Activated T-cell treated with anti-CD3 and anti-CD28 coated beads, Interleukin-2, amount 50 U/mL, for 48 hours (primary cell): Measurements from ENCODE around the gene SP1.

Source experiments
- DNase-seq, 2 experiments: peaks; one replicate each; pipeline ENCODE4 v3.0.0-alpha.2; 2020

The SP1 gene

DNA sequence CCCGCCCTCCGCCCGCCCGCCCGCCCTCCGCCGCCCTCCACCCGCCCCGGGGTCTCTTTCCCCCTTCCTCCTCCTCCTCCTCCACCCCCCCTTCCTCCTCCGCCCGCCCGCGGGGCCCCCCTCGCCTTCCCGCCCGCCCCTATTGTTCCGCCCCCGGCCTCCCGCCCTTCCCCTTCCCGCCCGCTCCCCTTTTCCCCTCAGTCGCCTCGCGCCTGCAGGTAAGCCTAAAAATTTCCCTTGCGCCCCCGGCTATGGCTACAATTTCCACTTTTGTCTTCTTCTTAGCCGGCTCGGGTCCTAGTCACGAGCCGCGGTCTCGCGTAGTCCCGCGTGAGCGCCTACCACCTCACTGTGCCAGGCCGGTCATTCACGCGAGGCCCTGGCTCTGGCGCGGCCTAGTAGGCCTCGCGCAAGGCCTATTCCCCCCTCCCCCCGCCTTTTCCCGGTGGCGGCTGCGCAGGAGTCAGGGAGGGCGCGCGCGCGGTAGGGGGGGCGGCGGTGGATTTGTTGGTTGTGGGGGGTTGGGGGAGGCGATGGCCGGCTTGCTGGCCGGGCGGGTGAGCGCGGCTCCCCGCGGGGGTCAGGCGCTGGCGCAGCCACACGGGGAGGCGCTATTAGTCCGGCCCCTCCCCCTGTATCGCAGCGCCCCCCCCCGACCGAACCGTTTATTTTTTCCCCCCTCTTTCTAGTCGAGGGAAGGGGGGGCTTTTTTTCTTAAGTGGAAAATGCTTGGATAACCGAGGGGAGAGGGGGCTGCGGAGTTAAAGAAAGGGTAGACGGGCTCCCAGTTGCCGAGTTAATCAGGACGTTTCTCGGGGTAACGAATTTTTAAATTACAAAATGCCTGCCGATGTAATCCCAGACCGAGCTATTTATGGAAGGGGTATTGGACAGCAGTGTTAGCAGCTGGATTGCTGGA, 72.4 kb downstream of the SP1 start:
- DNase-seq = peak; percentile 83 to 84

DNA sequence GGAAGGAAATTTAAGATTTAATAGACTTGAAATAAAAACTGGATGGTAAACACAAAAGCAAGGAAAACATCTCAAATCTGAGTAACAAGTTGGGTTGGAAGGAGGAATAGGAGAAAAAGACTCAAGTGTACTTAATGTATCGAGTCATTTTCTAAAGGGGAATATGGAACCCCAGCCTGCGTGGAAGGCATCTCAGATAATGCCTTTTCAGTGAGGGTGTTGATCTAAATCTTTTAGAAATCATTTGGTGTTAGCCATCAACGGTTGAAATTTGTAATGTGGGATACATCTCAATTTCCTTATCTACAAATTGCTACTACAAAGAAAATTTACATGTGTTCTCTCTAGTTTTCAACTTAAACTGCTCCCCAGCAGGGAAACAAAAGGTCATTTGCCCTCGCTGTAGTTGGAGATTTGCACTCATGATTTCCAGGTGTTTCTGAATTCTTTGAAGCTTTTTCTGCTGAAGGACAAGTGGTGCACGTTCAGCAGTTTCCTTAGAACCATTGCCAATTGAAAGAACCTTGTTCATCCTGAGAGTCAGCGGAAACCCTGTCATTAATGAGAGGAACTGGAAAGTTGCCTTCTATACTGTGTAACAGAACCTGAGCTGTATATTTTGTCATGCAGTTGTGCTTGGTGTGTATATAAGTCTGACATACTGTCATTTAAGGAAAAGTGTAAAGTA, 74.1 kb downstream of the SP1 start:
- no peak for DNase-seq

DNA sequence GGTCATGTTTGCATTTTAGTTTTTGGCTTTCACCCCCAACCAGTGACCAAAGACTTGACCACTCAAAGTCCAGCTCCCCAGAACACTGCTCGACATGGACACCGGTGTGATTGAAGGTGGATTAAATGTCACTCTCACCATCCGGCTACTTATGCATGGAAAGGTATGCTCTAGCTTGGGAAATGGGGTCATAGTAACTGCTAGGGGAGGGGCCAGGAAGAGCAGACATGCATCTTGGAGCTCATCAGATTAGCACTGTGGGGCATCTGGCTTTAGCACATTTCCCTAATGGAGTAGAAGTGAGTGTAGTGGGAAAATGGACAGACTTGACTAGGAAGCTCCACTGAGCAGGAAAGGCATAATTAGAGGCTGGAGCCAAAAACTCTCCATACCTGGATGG, 74.7 kb downstream of the SP1 start:
- no peak for DNase-seq

DNA sequence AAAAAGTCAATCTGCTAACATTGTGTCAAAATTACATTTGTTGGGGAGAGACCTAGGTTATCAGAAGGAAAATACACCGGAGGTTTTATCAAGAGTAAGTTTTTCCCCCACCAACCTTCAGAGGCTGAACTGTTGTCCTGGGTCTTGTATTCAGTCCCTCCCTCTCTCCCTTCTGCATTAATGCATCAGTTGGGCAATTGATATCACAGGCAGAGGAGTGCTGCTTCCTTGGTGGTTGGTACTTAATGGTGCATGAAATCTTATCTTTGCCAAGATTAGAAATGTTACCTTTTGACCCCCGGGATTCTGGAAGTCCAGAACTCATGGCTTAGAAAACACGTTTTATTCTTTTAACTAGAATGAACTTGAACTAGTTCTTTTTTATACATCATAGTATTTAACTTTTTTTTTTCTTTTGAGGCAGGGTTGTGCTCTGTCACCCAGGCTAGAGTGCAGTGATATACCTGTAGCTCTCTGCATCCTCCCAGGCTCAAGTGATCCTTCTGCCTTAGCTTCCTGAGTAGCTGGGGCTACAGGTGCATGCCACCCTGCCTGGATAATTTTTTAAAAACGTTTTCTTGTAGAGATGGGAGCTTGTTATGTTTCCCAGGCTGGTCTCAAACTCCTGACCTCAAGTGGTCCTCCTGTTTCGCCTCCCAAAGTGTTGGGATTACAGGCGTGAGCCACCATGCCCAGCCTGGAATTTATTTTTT, 76.8 kb downstream of the SP1 start:
- DNase-seq = no peak

DNA sequence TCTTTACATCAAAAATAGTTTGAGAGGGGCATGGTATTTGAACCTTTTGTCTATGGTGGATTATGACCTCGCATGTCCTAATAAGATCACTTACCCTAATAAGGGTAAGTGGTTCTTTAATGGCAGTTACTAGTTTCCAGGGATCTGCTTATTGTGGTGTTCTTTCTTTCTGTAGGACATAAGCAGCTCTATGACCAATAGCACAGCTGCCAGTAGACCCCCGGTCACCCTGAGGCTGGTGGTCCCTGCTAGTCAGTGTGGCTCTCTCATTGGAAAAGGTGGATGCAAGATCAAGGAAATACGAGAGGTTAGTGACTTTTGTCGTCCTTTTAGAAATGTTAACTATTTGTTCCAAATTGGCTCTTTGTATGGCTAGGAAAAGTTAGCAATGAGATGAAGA, 79.1 kb downstream of the SP1 start:
- no peak for DNase-seq

DNA sequence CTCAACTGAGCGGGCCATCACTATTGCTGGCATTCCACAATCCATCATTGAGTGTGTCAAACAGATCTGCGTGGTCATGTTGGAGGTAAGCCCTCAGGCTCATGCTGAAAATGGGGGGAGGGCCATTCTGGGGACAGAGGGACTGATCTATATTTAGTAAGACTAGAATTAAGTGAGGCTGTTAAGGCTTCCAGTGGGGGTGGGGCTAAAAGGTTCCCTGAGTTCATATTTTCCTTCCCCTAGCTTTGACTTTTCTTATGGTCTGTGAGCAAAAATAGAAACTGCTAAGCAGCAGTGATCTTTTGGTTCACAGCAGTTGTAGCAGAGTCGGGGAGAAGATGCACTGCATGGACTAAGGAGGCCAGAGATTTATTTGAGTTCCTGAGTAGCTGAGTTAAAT, 81.1 kb downstream of the SP1 start:
- DNase-seq = peak in 1 of 2 experiments; percentile 14

DNA sequence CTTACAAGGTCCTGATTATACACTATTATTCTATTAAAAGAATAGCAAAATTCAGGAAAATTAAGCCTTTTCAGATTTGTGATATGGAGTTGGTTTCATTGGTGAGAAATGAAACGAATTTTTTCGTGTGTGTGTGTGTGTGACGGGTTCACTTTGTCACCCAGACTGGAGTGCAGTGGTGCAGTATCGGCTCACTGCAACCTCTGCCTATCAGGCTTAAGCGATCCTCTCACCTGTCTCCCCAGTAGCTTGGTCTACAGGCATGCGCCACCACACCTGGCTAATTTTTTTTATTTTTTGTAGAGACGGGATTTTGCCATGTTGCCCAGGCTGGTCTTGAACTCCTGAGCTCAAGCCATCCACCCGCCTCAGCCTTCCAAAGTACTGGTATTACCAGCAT, 81.6 kb downstream of the SP1 start:
- DNase-seq = peak in 1 of 2 experiments; percentile 16

DNA sequence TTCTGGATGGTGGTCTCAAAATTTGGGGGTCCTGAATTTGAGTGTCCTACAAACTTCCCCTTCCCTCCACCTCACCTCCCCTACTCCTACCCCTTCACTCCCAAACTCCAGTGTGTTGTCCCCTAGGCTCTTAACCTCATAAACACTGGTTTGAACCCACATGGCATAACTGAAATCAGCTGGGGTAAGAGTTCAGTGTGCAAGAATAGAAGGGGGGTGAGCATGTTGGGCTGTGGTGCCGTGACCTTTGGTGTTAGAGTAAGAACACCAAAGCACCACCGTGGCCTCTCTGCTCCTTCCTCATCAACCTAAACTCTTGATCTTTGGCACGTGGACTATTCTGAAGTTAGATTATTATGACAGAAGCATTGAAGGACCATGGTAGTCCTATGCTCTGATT, 83.0 kb downstream of the SP1 start:
- peak in 1 of 2 experiments; percentile 17 for DNase-seq

DNA sequence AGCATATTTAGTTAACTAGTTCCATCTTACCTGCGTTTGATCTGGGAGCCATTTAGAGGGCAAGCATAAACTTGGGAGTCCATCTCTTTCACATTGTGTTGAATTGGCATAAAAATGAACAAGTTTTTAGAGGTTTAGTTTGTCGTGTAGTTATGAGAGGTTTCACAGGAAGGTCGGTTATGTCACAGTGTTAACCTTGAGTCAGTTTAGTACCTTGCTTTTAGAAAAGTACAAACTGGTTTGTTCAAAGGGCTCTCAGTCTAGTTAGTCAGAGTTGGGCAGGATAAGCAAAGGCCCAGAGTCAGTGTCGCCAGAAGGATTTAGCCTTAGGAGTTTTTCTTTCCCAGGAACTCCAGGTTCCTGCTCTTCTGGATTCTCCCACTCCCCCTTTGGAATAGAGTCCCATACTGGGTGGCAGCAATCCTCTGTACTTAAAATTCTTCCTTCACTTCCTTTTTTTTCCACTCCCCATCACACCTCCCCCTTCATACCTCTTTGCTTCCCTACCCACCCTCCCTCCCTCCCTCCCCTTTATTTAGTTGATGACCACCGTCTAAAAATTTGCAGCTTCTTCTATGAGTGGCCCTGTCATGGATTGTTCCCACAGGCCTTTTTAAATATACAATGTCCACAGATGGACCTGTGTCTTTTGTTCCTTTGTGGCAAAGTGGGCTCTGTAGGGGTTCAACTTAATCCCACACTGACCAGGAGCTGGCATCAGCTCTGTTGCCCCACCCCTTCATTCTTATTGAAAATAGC, 84.0 kb downstream of the SP1 start:
- peak in 1 of 2 experiments; percentile 12 for DNase-seq

DNA sequence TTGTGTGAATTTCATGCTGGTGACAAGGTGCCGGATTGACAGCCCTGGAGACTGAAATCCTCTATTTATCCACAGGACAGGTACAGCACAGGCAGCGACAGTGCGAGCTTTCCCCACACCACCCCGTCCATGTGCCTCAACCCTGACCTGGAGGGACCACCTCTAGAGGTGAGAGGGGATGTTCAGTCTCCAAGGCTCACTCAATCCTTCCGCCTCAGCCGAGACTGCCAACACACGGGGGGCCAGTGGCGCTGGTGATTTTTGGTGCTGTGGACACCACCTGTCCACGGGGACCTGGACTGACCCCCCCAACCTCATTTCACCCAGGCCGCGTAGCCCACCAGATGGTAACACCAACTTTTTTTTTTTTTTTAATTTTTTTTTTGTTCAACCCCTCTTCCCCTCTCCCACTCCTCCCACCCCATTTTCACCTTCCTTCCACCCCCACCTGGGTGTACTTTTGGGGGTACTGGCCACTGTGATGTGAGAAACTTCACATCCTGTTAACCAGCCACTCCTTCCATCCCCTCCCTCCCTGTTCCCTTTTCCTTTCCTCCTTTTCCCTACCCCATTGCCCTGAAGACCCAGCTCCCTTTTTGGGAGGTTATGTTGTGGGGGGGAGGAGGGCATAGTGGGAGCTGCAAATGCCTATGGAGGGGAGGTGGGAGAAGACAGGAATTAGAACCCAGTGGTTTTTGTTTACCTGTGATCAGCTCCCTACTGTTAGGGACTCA, 84.9 kb downstream of the SP1 start:
- DNase-seq = no peak

DNA sequence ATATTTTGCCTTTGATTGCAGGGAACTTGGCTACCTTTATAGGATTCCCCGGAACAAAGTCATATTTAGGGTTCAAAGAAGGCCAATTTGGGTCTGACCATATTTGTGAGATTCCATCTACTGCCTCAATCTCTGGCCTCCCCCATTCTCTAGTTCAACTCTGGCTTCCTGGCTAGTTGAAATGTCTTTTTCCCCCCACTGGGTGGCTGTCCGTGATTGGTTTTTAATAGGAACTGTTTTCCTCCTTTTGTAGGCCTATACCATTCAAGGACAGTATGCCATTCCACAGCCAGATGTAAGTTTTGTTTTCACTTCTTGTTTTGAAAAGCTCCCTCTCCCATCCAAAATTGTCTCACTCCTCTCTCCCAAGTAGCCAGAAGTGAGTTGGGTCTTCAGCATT, 85.7 kb downstream of the SP1 start:
- no peak for DNase-seq
